Stimulated activated CD8-positive, alpha-beta memory T cell treated with anti-CD3 and anti-CD28 coated beads, Interleukin-12 subunit alpha, Interleukin-12 subunit beta, amount 100 ng/mL, for 24 hours (primary cell): ENCODE results near the gene PTPRB.

Source experiments
- DNase-seq: peaks from one replicate; pipeline ENCODE4 v3.0.0-alpha.2; 2020; ENCODE audit errors: extremely low read depth

Gene PTPRB

GRCh38 chr12:70637303-70638085 is at the start of gene PTPRB:
TSS of gene PTPRB (minus strand) at chr12:70637429. CDS start at chr12:70637395, 34 bp downstream.
- DNase-seq: no peak

DNA sequence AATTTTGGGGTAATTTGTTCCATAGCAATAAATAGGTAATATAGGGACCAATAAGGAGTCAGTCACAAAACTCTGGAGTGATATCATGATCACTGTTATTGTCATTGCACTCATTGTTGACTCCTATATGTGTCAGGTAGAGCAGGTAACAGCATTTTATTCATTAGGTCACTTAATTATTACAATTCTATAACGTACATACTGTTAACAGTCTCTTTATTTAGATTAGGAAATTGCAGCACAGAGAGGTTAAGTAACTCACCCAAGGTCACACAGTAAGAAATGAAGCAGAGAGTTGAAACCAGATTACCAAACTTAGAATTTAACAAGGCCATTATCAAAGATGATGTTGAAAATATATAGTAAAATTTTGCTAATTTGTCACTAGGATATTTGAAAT is 49.7 kb upstream of the PTPRB start:
- DNase-seq: no peak

- no peak for DNase-seq
Measured at GRCh38 chr12:70686299-70686698, 49.1 kb upstream of the PTPRB start.

DNA sequence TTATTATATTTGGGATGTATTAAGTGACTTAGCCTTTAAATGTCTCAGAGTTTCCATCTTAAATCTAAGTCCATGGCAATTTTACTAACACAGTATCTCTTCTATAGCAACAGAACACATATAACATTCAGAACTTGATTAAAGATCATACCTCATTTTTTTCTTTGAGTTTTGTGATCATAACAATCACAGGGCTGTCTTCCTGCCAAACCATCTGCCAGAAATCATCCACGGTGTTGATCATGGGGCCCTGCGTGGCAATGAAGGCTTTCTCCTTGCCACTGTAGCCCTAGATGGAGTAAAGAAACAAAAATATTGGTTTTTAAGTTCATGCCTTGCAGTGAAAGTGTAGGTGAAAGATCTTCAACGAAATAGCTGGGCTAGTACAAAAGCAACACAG is 46.7 kb upstream of the PTPRB start:
- DNase-seq: no peak

DNA sequence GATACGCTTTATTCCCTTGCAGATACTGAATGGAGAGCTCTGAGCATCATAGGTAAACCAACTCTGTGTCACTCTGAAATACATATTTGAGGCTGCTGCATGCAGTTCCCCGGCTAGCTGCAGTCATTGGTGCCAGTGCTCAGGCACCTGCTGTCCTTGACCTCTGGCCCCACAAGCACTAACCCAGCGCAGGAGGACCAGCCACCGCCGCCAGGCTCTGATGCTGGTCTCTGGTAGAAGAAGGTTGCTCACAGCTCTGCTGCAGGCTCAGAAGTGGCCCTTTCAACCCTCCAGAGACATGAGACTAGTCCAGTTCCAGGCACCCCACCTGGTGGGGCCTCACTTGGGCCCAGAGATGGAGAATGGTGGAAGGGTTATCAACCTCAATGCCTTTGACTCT is 34.5 kb upstream of the PTPRB start:
- DNase-seq: no peak

DNA sequence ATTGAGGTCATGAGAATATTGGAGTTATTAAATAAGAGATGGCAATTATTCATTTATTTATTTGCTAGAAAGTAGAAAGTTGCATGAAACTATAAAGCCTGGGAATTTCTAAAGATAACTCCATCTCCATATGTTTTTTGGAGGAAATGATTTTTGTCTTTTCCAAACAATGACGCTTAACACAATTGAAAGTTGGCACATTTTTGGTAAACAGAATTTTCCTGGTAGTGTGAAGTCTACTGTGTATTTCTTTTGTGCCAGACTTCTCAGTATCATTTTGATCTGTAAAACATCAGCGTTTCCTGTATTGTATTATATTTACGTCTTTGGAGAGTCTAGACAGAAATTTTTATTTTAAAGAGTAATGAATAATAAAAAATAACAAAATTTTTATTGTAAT is 33.7 kb upstream of the PTPRB start:
- DNase-seq: no peak

- no peak for DNase-seq
Measured at GRCh38 chr12:70667253-70667652, 30.0 kb upstream of the PTPRB start.

GRCh38 chr12:70666364-70666763 is 29.1 kb upstream of the PTPRB start:
- DNase-seq: no peak

- DNase-seq: no peak
Measured at GRCh38 chr12:70664465-70664881, 27.2 kb upstream of the PTPRB start.

GRCh38 chr12:70663838-70664237 is 26.6 kb upstream of the PTPRB start:
- DNase-seq: no peak

GRCh38 chr12:70661466-70662161 is 24.4 kb upstream of the PTPRB start:
- DNase-seq: no peak

- DNase-seq: no peak
Measured at GRCh38 chr12:70660620-70661219, 23.5 kb upstream of the PTPRB start.

DNA sequence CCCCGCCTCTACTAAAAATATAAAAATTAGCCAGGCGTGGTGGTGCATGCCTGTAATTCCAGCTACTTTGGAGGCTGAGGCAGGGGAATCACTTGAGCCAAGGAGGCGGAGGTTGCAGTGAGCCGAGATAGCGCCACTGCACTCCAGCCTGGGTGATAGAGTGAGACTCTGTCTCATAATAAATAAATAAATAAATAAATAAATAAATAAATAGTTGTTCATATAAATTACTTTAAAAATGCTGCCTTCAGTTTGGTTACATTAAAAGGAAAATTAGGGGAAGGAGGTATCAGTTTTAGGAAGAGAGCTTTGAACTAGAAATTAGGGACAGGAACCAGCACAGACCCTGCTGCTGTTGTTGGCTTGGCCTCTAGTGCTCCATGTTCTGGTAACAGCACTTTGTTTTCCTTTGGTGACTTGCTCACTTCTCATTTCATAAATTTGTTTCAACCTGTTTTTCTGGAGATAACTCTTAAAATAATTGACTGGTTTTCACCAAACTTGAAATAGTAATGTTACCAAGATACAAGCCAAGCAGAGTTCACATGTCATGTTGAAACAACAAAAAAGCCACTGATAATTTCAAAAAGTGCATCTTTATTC is 22.9 kb upstream of the PTPRB start:
- DNase-seq: no peak

DNA sequence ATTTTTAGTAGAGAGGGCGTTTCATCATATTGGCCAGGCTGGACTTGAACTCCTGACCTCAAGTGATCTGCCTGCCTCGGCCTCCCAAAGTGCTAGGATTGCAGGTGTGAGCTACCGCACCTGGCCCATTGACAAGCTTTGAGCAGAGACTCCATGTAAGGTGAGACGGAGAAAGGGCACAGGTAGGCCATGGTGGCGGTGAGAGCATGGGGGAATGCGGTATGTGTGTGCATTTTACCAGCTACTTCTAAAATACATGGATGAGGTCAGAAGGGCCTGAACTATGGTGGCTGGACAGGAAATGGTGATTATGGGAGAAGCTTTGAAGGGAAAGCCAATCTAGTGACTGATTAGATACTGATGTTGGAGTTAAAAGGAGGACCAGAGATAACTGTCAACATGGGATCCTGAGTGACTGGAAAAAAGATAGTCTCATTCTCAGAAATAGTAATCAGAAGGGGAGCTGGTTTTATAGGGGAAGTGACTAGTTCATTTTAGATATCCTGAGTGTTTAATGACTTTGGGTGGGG is 21.9 kb upstream of the PTPRB start:
- no peak for DNase-seq

- DNase-seq: no peak
Measured at GRCh38 chr12:70657616-70658286, 20.5 kb upstream of the PTPRB start.

DNA sequence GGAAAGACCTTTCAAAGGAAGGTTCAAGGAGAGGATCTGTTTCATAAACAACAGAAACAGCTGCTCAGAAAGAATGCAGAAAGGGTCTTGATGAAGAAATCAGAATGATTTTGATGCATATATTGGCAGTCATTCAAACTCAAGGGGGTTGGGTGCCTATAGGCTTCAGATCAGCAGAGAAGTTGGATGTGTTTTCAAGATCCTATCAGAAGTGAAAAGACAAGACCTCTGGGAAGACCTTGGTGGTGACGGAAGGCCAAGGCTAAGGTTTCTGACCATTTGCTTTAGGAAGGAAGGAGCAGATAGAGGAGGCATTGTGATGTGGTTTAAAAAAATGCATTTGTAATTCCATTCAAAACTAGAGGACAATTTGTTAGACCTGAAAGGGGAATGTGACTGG is 15.2 kb upstream of the PTPRB start:
- no peak for DNase-seq

GRCh38 chr12:70648831-70649230 is 11.6 kb upstream of the PTPRB start:
- DNase-seq: no peak

DNA sequence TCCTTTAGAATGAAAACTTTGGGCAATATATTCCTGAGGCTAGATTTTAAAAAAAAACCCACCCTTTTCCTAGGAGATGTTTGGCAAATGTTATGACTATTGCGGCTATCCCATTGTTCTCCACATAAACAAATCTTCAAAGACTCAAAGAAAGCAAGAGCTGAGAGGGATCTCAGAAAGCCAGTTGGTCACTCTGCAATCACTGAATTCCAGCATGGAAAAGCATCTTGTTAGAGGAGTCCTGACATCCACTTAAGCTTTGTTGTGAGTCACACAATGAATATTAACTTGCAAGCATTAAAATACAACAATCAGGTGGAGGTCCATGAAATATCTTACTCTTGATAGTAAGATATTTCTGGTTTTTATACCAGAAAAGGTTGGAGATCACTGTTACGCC is 11.0 kb upstream of the PTPRB start:
- DNase-seq: no peak

- DNase-seq: no peak
Measured at GRCh38 chr12:70646850-70647249, 9.6 kb upstream of the PTPRB start.

DNA sequence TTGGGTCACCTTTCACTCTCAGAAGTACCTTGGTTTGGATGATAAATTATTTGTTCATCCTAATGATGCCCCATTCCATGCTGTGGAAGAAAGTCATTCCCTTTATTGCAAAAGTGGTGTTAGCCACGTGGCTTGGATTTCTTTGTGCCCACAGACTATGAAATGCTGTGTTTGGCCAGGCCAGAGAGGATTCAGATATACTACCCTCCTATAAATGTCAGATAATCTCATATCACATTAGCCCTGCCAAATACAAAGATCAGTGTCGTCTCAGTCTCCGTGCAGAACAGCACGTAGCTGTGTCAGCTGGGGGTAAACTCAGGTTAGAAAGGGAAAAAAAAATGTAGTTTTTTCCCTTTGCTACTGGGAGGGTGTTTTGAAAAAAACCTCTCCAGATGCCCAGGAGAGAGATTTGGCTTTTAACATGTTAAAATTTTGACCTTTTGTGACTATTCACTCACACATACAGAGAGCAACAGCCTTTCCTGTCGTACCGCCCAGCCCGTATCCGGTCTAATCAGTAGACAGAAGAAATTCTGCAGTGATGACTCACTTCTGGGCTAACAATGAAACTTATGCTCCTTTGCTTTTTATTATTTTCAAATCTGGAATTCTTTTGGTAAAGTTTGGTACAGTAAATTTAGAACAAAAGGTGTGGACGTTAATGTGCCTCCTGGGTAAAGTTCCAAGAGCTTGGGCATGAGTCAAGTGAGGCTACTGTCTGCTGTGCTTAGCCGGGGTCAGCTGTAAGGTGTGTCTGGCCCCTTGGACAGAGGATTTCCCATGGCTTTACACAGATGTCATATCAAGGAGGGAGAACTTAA is 8.5 kb upstream of the PTPRB start:
- peak; percentile 2 for DNase-seq

GRCh38 chr12:70644861-70645260 is 7.6 kb upstream of the PTPRB start:
- no peak for DNase-seq
